ENCODE data around the gene FAAP100.

DNA sequence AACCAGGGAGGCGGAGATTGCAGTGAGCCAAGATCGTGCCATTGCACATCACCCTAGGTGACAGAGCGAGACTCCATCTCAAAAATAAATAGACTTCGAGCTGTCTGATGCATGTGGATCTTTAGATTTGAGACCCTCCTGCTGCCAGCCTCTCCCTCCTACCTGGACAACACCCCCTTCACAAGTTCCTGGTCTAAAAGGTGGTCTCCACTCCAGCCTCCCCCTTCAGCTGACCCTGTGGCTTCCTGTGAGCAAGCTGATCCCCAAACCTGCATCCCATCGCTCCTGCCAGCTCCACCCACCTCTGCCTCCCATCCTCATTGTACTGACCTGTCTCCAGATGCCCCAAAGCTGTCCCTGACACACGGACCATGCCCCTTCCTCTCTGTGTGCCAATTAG, 27.1 kb upstream of the FAAP100 start:
- TF ChIP-seq, protein P1, sequence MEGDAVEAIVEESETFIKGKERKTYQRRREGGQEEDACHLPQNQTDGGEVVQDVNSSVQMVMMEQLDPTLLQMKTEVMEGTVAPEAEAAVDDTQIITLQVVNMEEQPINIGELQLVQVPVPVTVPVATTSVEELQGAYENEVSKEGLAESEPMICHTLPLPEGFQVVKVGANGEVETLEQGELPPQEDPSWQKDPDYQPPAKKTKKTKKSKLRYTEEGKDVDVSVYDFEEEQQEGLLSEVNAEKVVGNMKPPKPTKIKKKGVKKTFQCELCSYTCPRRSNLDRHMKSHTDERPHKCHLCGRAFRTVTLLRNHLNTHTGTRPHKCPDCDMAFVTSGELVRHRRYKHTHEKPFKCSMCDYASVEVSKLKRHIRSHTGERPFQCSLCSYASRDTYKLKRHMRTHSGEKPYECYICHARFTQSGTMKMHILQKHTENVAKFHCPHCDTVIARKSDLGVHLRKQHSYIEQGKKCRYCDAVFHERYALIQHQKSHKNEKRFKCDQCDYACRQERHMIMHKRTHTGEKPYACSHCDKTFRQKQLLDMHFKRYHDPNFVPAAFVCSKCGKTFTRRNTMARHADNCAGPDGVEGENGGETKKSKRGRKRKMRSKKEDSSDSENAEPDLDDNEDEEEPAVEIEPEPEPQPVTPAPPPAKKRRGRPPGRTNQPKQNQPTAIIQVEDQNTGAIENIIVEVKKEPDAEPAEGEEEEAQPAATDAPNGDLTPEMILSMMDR (IDR thresholded peaks at IDR 0.05; ENCODE audit: insufficient read depth, low read length), result no peak
- TF ChIP-seq POLR2AphosphoS5 (IDR thresholded peaks at IDR 0.05; ENCODE audit: low read depth) (no peak), GABPA (IDR thresholded peaks at IDR 0.05; ENCODE audit: low read depth) (no peak)
- TF ChIP-seq, protein P2, sequence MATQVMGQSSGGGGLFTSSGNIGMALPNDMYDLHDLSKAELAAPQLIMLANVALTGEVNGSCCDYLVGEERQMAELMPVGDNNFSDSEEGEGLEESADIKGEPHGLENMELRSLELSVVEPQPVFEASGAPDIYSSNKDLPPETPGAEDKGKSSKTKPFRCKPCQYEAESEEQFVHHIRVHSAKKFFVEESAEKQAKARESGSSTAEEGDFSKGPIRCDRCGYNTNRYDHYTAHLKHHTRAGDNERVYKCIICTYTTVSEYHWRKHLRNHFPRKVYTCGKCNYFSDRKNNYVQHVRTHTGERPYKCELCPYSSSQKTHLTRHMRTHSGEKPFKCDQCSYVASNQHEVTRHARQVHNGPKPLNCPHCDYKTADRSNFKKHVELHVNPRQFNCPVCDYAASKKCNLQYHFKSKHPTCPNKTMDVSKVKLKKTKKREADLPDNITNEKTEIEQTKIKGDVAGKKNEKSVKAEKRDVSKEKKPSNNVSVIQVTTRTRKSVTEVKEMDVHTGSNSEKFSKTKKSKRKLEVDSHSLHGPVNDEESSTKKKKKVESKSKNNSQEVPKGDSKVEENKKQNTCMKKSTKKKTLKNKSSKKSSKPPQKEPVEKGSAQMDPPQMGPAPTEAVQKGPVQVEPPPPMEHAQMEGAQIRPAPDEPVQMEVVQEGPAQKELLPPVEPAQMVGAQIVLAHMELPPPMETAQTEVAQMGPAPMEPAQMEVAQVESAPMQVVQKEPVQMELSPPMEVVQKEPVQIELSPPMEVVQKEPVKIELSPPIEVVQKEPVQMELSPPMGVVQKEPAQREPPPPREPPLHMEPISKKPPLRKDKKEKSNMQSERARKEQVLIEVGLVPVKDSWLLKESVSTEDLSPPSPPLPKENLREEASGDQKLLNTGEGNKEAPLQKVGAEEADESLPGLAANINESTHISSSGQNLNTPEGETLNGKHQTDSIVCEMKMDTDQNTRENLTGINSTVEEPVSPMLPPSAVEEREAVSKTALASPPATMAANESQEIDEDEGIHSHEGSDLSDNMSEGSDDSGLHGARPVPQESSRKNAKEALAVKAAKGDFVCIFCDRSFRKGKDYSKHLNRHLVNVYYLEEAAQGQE (IDR thresholded peaks at IDR 0.05; ENCODE audit: insufficient replicate concordance, low read depth), result no peak

Measured in HL-60 (cell line).